HUES64 (cell line): ENCODE data around the gene SLIT1.

ENCODE experiments used
- H3K27ac ChIP-seq: 2 replicates; pipeline ENCODE4 v1.7.0; 2013; ENCODE audit warnings: low read depth, low read length, inconsistent platforms
- H3K27me3 ChIP-seq: 2 replicates; pipeline ENCODE4 v1.6.1; 2013; ENCODE audit warnings: mild to moderate bottlenecking, low read length; ENCODE audit not compliant: insufficient read depth
- H3K36me3 ChIP-seq: 2 replicates; pipeline ENCODE4 v1.6.1; 2013; ENCODE audit warnings: mild to moderate bottlenecking, low read length; ENCODE audit not compliant: insufficient read depth
- H3K4me1 ChIP-seq: 2 replicates; pipeline ENCODE4 v1.6.1; 2013; ENCODE audit warnings: mild to moderate bottlenecking, low read length, moderate library complexity; ENCODE audit not compliant: insufficient read depth
- H3K4me3 ChIP-seq: 2 replicates; pipeline ENCODE4 v1.5.1; 2013; ENCODE audit warnings: mild to moderate bottlenecking, low read length, moderate library complexity
- H3K9ac ChIP-seq: 2 replicates; pipeline ENCODE4 v1.6.1; 2013; ENCODE audit warnings: mild to moderate bottlenecking, low read depth, low read length
- H3K9me3 ChIP-seq: 2 replicates; pipeline ENCODE4 v1.6.1; 2013; ENCODE audit warnings: low read depth, low read length; ENCODE audit not compliant: insufficient read depth
- WGBS: fragments of 150-250, 120-280 bp; methylation state at CpG from one replicate; pipeline ENCODE4 v1.1.7; 2013; ENCODE audit warnings: missing lambda C conversion rate; 5-methylcytosine and 5-hydroxymethylcytosine counted together

SLIT1 gene

DNA sequence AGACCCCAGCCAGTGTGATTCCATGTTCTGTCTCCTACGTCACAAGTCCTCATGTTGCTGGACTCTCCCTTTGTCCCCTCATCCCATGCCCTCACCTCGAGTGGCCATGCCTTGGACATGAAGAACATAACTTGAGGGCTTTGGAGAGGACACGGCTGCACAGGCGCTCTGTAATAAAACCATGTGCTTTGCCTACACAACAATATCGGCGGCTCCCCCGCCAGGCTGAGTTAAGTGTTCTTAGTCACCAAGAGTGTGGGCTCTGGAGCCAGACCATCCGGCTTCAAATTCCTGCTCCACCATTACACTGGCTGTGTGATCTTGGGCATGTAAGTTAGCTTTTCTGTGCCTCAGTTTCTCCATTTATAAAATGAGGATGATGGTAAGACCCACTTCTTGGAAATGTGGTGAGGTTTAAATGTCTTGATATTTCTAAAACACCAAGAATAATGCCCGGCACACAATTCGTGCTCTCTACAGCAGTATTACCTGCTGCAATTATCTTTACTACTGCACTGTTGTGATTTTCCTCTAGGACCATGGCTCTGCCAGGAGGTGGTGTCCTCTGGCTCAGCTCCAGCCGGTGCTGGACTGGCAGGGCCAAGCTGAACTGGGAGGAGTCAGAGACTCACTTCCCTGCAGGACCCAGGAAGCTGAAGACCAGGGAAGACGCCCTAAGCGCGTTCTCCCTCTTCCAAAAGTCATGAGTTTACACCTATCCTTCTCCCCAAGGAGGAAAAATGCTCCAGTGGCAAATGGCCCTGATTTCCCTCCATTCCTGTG lies 15.7 kb downstream of the SLIT1 start:
- Histone ChIP-seq H3K27ac (no peak overlapping the region), H3K27me3 (no peaks in the 10 kb centered on the region), H3K9ac (no peak overlapping the region), H3K9me3 (no peaks in the 10 kb centered on the region), H3K36me3 (no peaks in the 10 kb centered on the region), H3K4me1 (no peaks in the 10 kb centered on the region), H3K4me3 (no peak overlapping the region)
- WGBS, result 89% methylated on average over 13 of the region's 14 CpGs

DNA sequence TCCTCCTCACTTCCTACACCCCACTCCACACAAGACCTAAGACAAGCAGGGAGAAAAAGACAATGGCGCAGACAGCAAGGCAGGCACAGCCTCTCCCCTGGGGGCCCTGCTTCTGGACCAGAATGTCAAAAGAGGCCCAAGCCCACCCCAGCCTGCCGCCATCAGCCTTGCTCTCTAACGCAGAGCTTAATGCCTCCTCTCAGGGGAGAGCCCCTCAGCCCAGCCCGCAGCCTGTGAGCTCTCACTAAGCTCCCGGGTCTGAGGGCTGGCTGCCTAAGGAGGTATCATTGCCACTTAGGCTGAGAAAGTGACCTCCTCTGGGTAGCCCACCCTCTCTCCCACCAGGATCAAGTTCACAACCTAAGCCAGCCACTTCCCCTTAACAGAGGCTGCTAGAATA lies 16.7 kb downstream of the SLIT1 start:
- no peaks in the 10 kb centered on the region for H3K36me3 ChIP-seq
- no peaks in the 10 kb centered on the region for H3K27me3 ChIP-seq
- H3K9me3 ChIP-seq, result no peaks in the 10 kb centered on the region
- no peak overlapping the region for H3K27ac ChIP-seq
- no peak overlapping the region for H3K9ac ChIP-seq
- no peak overlapping the region for H3K4me3 ChIP-seq
- WGBS, result 80% methylated on average over 5 of the region's 5 CpGs
- 0 out of 2 replicates have a peak, but pooled peaks cover 4% of the 10 kb centered on the region for H3K4me1 ChIP-seq

DNA sequence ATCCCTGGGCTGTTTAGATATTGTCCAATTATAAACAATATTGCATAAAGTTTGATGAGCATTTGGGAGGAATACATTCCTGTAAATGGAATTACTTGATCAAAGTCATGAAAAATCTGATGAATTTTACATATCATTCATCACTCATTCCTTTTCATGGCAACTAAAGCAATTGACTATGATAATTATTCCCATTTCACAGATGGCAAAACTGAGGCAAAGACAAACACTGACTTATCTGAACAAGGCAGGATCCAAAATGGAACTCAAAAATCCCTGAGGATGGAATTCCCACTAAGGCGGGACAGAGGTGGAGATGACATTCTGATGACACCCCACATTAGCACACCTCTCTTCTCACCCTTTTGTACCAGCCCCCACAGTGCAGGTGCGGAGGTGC lies 17.1 kb downstream of the SLIT1 start:
- Histone ChIP-seq H3K9ac (no peak overlapping the region), H3K36me3 (no peaks in the 10 kb centered on the region), H3K27me3 (no peaks in the 10 kb centered on the region), H3K4me3 (no peak overlapping the region), H3K27ac (no peak overlapping the region), H3K4me1 (0 out of 2 replicates have a peak, but pooled peaks cover 4% of the 10 kb centered on the region), H3K9me3 (no peaks in the 10 kb centered on the region)
- 91% methylated on average over 2 of the region's 2 CpGs for WGBS

DNA sequence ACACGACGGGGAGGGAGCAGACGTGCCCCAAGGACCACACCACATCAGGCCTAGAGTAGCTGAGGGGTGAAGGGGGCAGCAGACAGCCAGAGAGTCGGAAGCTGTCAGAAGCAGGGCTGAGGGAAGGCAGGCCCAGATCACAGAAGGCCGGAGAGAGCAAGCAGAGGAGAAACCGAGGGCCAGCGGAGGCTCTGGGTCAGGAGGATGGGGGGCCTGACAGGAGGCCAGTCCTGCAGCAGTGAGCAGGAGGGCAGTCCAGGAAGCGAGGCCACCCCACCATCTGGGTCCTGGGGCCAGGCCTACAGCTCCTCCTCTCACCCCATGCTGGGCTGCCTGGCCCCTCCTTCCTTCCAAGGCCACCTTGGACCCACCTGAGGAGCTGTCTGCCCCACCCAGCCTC lies 20.3 kb downstream of the SLIT1 start:
- WGBS, result 86% methylated on average over 8 of the region's 8 CpGs
- Histone ChIP-seq H3K9ac (no peak overlapping the region), H3K27ac (no peak overlapping the region), H3K27me3 (no peaks in the 10 kb centered on the region), H3K4me1 (0 out of 2 replicates have a peak, but pooled peaks cover 13% of the 10 kb centered on the region), H3K9me3 (no peaks in the 10 kb centered on the region), H3K4me3 (no peak overlapping the region), H3K36me3 (no peaks in the 10 kb centered on the region)

DNA sequence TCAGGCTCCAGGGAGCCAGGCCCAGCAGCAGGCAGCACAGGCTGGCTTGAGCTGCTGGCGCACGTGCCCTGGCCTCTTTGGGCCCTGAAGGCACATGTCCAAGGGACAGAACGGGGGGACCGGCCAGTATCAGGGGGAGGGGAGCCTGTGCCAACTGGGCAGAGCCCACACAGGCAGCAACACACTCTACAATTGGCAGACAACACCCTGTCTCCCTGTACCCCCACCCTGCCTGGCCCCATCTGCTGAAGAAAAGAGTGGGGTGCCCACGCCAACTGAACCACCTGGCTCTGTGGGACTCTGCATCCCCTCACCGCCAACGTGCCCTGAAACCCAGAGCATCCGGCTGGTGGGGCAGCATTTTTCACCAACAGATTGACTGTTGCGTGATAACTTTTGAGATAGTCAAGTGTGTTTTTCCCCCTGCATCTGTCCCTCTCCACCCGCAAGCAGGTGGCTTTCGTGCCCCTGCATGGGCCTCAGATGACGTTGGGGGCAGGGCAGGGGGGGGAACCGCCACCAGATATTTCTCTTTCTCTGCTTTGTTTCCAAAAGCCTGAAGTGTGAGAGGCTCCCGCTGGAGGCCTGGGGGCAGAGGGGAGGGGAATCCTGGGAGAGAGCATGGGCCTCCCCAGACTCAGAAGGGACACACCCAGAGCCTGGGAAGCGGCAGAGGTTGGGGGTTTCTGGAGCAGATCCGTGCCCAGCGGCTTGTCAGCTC lies 21.8 kb downstream of the SLIT1 start:
- 75% methylated on average over 17 of the region's 17 CpGs for WGBS
- Histone ChIP-seq H3K27ac (no peak overlapping the region), H3K4me3 (no peak overlapping the region), H3K4me1 (0 out of 2 replicates have a peak, but pooled peaks cover 13% of the 10 kb centered on the region), H3K36me3 (no peaks in the 10 kb centered on the region), H3K27me3 (no peaks in the 10 kb centered on the region), H3K9ac (no peak overlapping the region), H3K9me3 (no peaks in the 10 kb centered on the region)

DNA sequence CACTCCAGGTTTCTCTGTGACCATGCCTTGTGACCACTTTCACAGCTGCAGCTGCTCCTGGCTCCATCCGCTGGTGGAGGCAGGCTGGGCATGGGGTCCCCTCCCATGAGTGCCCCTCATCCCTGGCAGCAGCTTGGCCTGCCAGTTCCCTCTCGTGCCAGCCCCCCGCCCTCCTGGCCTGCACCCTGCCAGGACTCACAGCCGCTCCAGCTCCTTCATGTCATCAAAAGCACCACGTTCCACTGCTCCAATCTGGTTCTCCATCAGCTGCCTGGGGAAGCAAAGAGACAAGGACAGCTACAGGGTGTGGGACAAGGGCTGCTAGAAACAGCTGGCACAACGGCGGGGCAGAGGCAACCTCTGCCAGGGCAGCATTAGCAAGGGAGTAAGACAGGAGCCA lies 22.6 kb downstream of the SLIT1 start:
- 85% methylated on average over 7 of the region's 7 CpGs for WGBS
- Histone ChIP-seq H3K9ac (no peak overlapping the region), H3K4me1 (0 out of 2 replicates have a peak, but pooled peaks cover 13% of the 10 kb centered on the region), H3K27ac (no peak overlapping the region), H3K36me3 (no peaks in the 10 kb centered on the region), H3K4me3 (no peak overlapping the region), H3K9me3 (no peaks in the 10 kb centered on the region), H3K27me3 (no peaks in the 10 kb centered on the region)

DNA sequence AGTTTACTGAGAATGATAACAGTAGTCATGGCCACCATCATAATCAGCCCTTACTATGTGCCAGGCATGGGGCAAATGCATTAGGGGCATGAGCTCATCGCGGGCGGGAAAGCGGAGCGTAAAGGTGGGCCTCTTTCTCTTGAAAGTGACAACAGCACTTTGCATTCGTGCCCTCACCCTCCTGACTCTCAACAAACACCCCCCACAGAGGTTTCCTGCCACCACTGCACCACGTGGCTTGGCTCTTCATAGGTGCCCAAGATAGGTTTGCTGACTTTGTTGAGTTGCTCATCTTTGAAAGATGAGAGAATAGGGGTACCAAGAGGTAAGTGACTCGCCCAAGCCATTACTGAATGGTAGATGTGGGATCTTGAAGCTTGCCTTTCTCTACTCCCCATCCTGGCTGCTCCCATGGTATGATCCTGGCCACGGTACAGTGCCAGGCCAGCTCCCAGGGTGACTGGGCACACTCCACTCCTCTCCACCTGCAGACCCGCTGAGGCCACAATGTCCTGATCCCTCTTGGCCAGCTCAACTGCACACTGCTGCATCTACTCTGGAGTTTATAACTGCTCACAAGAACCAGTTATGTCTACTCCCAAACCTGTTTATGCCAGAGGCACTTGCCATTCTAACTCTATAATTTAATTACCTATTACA lies 26.0 kb downstream of the SLIT1 start:
- Histone ChIP-seq H3K4me3 (no peak overlapping the region), H3K27ac (no peak overlapping the region), H3K9me3 (no peaks in the 10 kb centered on the region), H3K36me3 (no peaks in the 10 kb centered on the region), H3K4me1 (0 out of 2 replicates have a peak, but pooled peaks cover 13% of the 10 kb centered on the region), H3K9ac (no peak overlapping the region), H3K27me3 (no peaks in the 10 kb centered on the region)
- 87% methylated on average over 10 of the region's 10 CpGs for WGBS

DNA sequence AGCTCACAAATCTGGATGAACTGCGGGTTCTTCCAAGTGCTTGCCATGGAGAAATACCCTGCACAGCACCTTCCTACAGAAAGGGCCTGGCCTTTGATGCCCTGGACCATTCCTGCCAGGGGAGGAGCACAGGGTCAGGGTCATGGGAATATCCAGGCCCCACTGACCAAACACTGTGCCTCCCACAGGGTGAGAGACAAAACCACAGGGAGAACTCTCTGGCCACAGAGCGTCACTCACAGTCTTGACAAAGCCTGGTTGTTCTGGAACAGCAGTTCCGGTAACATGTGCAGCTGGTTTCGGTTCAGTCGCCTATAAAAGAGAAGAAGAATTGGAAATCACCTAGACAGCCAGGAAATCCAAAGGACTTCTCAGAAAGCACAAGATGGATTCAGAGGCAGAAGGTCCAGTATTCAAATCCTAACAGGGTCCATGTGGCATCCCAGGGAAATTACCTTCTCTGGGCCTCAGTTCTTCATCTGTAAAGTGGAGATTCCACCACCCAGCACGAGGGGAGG lies 28.1 kb downstream of the SLIT1 start:
- Histone ChIP-seq H3K4me1 (0 out of 2 replicates have a peak, but pooled peaks cover under 1% of the 10 kb centered on the region), H3K9me3 (no peaks in the 10 kb centered on the region), H3K9ac (no peak overlapping the region), H3K36me3 (no peaks in the 10 kb centered on the region), H3K4me3 (no peak overlapping the region), H3K27me3 (no peaks in the 10 kb centered on the region), H3K27ac (no peak overlapping the region)
- 95% methylated on average over 6 of the region's 6 CpGs for WGBS

DNA sequence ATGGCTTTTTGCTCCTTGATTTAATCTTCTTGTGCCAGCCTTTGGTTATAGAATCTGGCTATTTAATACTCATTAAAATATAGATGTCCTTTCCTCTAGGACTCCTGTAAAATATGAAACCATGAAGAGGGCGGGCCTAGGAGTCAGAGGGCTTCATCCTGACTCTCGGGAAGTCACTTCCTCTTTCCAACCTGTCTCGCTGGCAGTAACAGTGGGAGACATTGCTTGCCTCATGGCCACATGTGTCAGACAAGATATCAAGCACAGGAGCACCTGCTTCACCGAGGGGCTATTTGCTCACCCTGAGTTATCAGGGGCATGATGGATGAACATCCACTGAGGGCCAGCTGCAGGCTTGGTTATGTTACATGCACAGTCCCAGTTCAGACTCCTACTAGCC lies 31.0 kb downstream of the SLIT1 start:
- Histone ChIP-seq H3K27ac (no peak overlapping the region), H3K9me3 (no peaks in the 10 kb centered on the region), H3K36me3 (no peaks in the 10 kb centered on the region), H3K4me1 (peaks cover 8% of the 10 kb centered on the region; the same call in 1 of the 2 replicates), H3K9ac (no peak overlapping the region), H3K27me3 (no peaks in the 10 kb centered on the region), H3K4me3 (no peak overlapping the region)
- 89% methylated on average over 4 of the region's 4 CpGs for whole genome bisulfite sequencing

DNA sequence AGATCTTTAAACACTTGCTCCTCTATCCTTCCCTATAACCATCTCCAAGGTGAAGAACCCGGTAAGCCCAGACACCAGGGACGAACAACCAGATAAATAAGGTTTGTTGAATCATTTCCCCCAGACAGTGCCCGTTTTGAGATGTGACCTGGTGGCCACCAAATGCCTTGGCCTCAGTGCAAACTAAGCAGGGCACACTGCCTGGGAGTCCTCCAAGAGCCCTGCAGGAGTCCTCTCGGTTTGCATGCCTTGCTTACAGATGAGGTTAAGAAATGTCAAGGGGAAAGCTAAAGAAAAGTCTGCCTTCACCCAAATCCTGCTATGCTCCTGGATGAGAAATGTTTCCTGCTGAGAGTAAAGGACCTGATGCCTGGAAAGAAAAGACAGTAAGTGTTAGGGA lies 31.6 kb downstream of the SLIT1 start:
- Histone ChIP-seq H3K27me3 (no peaks in the 10 kb centered on the region), H3K4me1 (peaks cover 10% of the 10 kb centered on the region; the same call in 1 of the 2 replicates), H3K9me3 (no peaks in the 10 kb centered on the region), H3K4me3 (no peak overlapping the region), H3K36me3 (no peaks in the 10 kb centered on the region), H3K9ac (no peak overlapping the region), H3K27ac (no peak overlapping the region)
- WGBS, result 81% methylated on average over 4 of the region's 4 CpGs
